Brain microvascular endothelial cell (primary cell): ENCODE measurements around the gene CLIP2.
"Not testable (repeated sequence)": the region's sequence is repeated elsewhere in the genome, so short reads cannot be mapped to it uniquely, and the experiment has no call there.

Experiments used
- DNase-seq: peaks from one replicate; pipeline ENCODE4 v3.0.0-alpha.2; 2020
- H3K27ac ChIP-seq: fragments of 250-450 bp; sonication (Bioruptor Pico); 2 replicates; pipeline ENCODE4 v1.5.1; 2020; ENCODE audit warnings: mild to moderate bottlenecking, moderate library complexity
- H3K27me3 ChIP-seq: fragments of 250-450 bp; sonication (Bioruptor Pico); replicated peaks from 2 replicates; pipeline ENCODE4 v1.5.1; 2020; ENCODE audit warnings: mild to moderate bottlenecking
- H3K36me3 ChIP-seq: fragments of 250-450 bp; sonication (Bioruptor Pico); replicated peaks from 2 replicates; pipeline ENCODE4 v1.5.1; 2020; ENCODE audit warnings: mild to moderate bottlenecking
- H3K4me3 ChIP-seq: 2 replicates; pipeline ENCODE4 v1.5.1; 2011; ENCODE audit warnings: low read depth, mild to moderate bottlenecking, control low read depth, low read length, moderate library complexity
- CTCF ChIP-seq: IDR thresholded peaks from 2 replicates; pipeline ENCODE4 v1.5.1; 2011; ENCODE audit warnings: low read depth, mild to moderate bottlenecking, moderate library complexity, low read length, control low read depth, inconsistent platforms; ENCODE audit errors: missing control alignments
- in situ Hi-C: cut with HindIII; loops from 2 replicates; pipeline ENCODE4 v1.10.0; 2017; ENCODE audit warnings: low sequenced_read_pairs, low pct_ligation_motif_present

The CLIP2 gene

GRCh38 chr7:74252893-74253292 is 36.3 kb upstream of the CLIP2 start:
- no peak for DNase-seq
- Histone ChIP-seq H3K36me3 (peaks cover 12% of the 10 kb centered on the region), H3K4me3 (no peak overlapping the region), H3K27ac (no peak overlapping the region), H3K27me3 (no peaks in the 10 kb centered on the region)
- in situ Hi-C loops, result no loop called here
- no peak for TF ChIP-seq CTCF

GRCh38 chr7:74253331-74253730 is 35.9 kb upstream of the CLIP2 start:
- DNase-seq, result no peak
- Histone ChIP-seq H3K27me3 (no peaks in the 10 kb centered on the region), H3K27ac (no peak overlapping the region), H3K36me3 (peaks cover 12% of the 10 kb centered on the region), H3K4me3 (peak overlapping the region; percentile 79)
- no peak for TF ChIP-seq CTCF
- in situ Hi-C loops, result no loop called here

GRCh38 chr7:74253835-74254128 is 35.4 kb upstream of the CLIP2 start:
- Histone ChIP-seq H3K4me3 (peak overlapping the region; percentile 79), H3K27ac (peak overlapping the region; percentile 95), H3K36me3 (peaks cover 10% of the 10 kb centered on the region), H3K27me3 (no peaks in the 10 kb centered on the region)
- in situ Hi-C loops, result no loop called here
- no peak for DNase-seq
- TF ChIP-seq CTCF, result no peak

GRCh38 chr7:74254129-74254857 is 34.9 kb upstream of the CLIP2 start, which contains the start of gene RFC2:
RFC2 (minus strand) TSS chr7:74254399; CDS start chr7:74254383, 16 bp downstream.
- TF ChIP-seq CTCF, result peak; percentile 43
- in situ Hi-C loops, result no loop called here
- Histone ChIP-seq H3K36me3 (peaks cover 9% of the 10 kb centered on the region), H3K27ac (peak within 1 kb of the TSS; percentile 95), H3K27me3 (no peaks in the 10 kb centered on the region), H3K4me3 (peak within 1 kb of the TSS; percentile 79)
- peak; percentile 92 for DNase-seq

- H3K4me3 ChIP-seq, result peak overlapping the region; percentile 79
- in situ Hi-C loops, result no loop called here
- no peak for DNase-seq
- peaks cover 9% of the 10 kb centered on the region for H3K36me3 ChIP-seq
- peak overlapping the region; percentile 95 for H3K27ac ChIP-seq
- no peaks in the 10 kb centered on the region for H3K27me3 ChIP-seq
- no peak for TF ChIP-seq CTCF
Measured at GRCh38 chr7:74254858-74255379, 34.3 kb upstream of the CLIP2 start.

GRCh38 chr7:74255461-74255860 is 33.7 kb upstream of the CLIP2 start:
- in situ Hi-C loops, H3K36me3 ChIP-seq, DNase-seq, H3K4me3 ChIP-seq, H3K27me3 ChIP-seq: not testable (repeated sequence)
- H3K27ac ChIP-seq, result peak overlapping the region; percentile 95
